Neuron (in vitro differentiated cells): ENCODE data around the gene DACT3.

Experiments
- H2AFZ ChIP-seq: one replicate; pipeline ENCODE4 v1.6.1; 2013; ENCODE audit warnings: low read depth, mild to moderate bottlenecking, inconsistent platforms, low read length, moderate library complexity
- H3K27me3 ChIP-seq: one replicate; pipeline ENCODE4 v1.6.1; 2013; ENCODE audit warnings: low read length; ENCODE audit not compliant: insufficient read depth
- H3K36me3 ChIP-seq: one replicate; pipeline ENCODE4 v1.6.1; 2013; ENCODE audit warnings: low read length; ENCODE audit not compliant: insufficient read depth
- H3K4me1 ChIP-seq: one replicate; pipeline ENCODE4 v1.6.1; 2013; ENCODE audit warnings: low read length; ENCODE audit not compliant: insufficient read depth
- H3K4me3 ChIP-seq: 2 replicates; pipeline ENCODE4 v1.5.1; 2013; ENCODE audit warnings: mild to moderate bottlenecking, low read length, moderate library complexity
- H3K9me3 ChIP-seq: one replicate; pipeline ENCODE4 v1.6.1; 2013; ENCODE audit warnings: low read length

DACT3 gene

GRCh38 chr19:46661020-46661731, at the start of gene DACT3:
Gene DACT3 (minus strand): TSS chr19:46661182. CDS start chr19:46661064, 118 bp downstream.
- Histone ChIP-seq H2AFZ (peak within 1 kb of the TSS; percentile 74), H3K4me3 (peak within 1 kb of the TSS; percentile 80), H3K9me3 (no peaks in the 10 kb centered on the region), H3K36me3 (no peaks in the 10 kb centered on the region), H3K27me3 (no peaks in the 10 kb centered on the region), H3K4me1 (peaks cover 26% of the 10 kb centered on the region)

- Histone ChIP-seq H3K4me3 (no peak overlapping the region), H3K36me3 (peaks cover 28% of the 10 kb centered on the region), H3K27me3 (no peaks in the 10 kb centered on the region), H3K9me3 (no peaks in the 10 kb centered on the region), H3K4me1 (peaks cover 6% of the 10 kb centered on the region), H2AFZ (no peak overlapping the region)
Measured at GRCh38 chr19:46710687-46711086, 49.7 kb upstream of the DACT3 start.

- Histone ChIP-seq H3K4me3 (no peak overlapping the region), H2AFZ (no peak overlapping the region), H3K36me3 (peaks cover 48% of the 10 kb centered on the region), H3K4me1 (no peaks in the 10 kb centered on the region), H3K27me3 (no peaks in the 10 kb centered on the region), H3K9me3 (no peaks in the 10 kb centered on the region)
Measured at GRCh38 chr19:46704379-46705076, 43.5 kb upstream of the DACT3 start.

GRCh38 chr19:46700704-46701103, 39.7 kb upstream of the DACT3 start:
- H3K4me3 ChIP-seq = no peak overlapping the region
- peaks cover 3% of the 10 kb centered on the region for H3K9me3 ChIP-seq
- no peak overlapping the region for H2AFZ ChIP-seq
- peaks cover 59% of the 10 kb centered on the region for H3K36me3 ChIP-seq
- H3K27me3 ChIP-seq = no peaks in the 10 kb centered on the region
- H3K4me1 ChIP-seq = no peaks in the 10 kb centered on the region

GRCh38 chr19:46698395-46699321, 37.7 kb upstream of the DACT3 start:
- H3K4me3 ChIP-seq = no peak overlapping the region
- peaks cover 63% of the 10 kb centered on the region for H3K36me3 ChIP-seq
- no peak overlapping the region for H2AFZ ChIP-seq
- H3K9me3 ChIP-seq = peaks cover 3% of the 10 kb centered on the region
- no peaks in the 10 kb centered on the region for H3K4me1 ChIP-seq
- no peaks in the 10 kb centered on the region for H3K27me3 ChIP-seq

GRCh38 chr19:46697204-46697960, 36.4 kb upstream of the DACT3 start:
- peaks cover 69% of the 10 kb centered on the region for H3K36me3 ChIP-seq
- no peaks in the 10 kb centered on the region for H3K4me1 ChIP-seq
- H3K4me3 ChIP-seq = no peak overlapping the region
- H3K27me3 ChIP-seq = no peaks in the 10 kb centered on the region
- H2AFZ ChIP-seq = no peak overlapping the region
- peaks cover 3% of the 10 kb centered on the region for H3K9me3 ChIP-seq

- no peak overlapping the region for H3K4me3 ChIP-seq
- H3K36me3 ChIP-seq = peaks cover 75% of the 10 kb centered on the region
Measured at GRCh38 chr19:46696866-46697203, 35.9 kb upstream of the DACT3 start.

GRCh38 chr19:46696052-46696451, 35.1 kb upstream of the DACT3 start:
- H3K4me3 ChIP-seq = no peak overlapping the region
- no peaks in the 10 kb centered on the region for H3K27me3 ChIP-seq
- no peak overlapping the region for H2AFZ ChIP-seq
- H3K4me1 ChIP-seq = no peaks in the 10 kb centered on the region
- peaks cover 3% of the 10 kb centered on the region for H3K9me3 ChIP-seq
- peaks cover 77% of the 10 kb centered on the region for H3K36me3 ChIP-seq

More at GRCh38 chr19:46696866-46697203, 35.9 kb upstream of the DACT3 start:
- Histone ChIP-seq H2AFZ (no peak overlapping the region), H3K27me3 (no peaks in the 10 kb centered on the region), H3K9me3 (peaks cover 3% of the 10 kb centered on the region), H3K4me1 (no peaks in the 10 kb centered on the region)

GRCh38 chr19:46693760-46694159, 32.8 kb upstream of the DACT3 start:
- Histone ChIP-seq H3K27me3 (no peaks in the 10 kb centered on the region), H3K9me3 (peaks cover 3% of the 10 kb centered on the region), H3K36me3 (peaks cover 74% of the 10 kb centered on the region), H2AFZ (no peak overlapping the region), H3K4me1 (no peaks in the 10 kb centered on the region), H3K4me3 (no peak overlapping the region)

- H2AFZ ChIP-seq = no peak overlapping the region
- peaks cover 70% of the 10 kb centered on the region for H3K36me3 ChIP-seq
- no peaks in the 10 kb centered on the region for H3K27me3 ChIP-seq
- H3K9me3 ChIP-seq = no peaks in the 10 kb centered on the region
- H3K4me1 ChIP-seq = no peaks in the 10 kb centered on the region
- H3K4me3 ChIP-seq = no peak overlapping the region
Measured at GRCh38 chr19:46692918-46693722, 32.1 kb upstream of the DACT3 start.

- no peaks in the 10 kb centered on the region for H3K4me1 ChIP-seq
- H3K9me3 ChIP-seq = no peaks in the 10 kb centered on the region
- peaks cover 78% of the 10 kb centered on the region for H3K36me3 ChIP-seq
- no peak overlapping the region for H2AFZ ChIP-seq
- no peaks in the 10 kb centered on the region for H3K27me3 ChIP-seq
- H3K4me3 ChIP-seq = no peak overlapping the region
Measured at GRCh38 chr19:46691948-46692347, 31.0 kb upstream of the DACT3 start.

GRCh38 chr19:46691104-46691503, 30.1 kb upstream of the DACT3 start:
- no peak overlapping the region for H3K4me3 ChIP-seq
- H3K4me1 ChIP-seq = no peaks in the 10 kb centered on the region
- H3K36me3 ChIP-seq = peaks cover 77% of the 10 kb centered on the region
- H3K27me3 ChIP-seq = no peaks in the 10 kb centered on the region
- no peaks in the 10 kb centered on the region for H3K9me3 ChIP-seq
- no peak overlapping the region for H2AFZ ChIP-seq
